ENCODE results near the gene R3HDM2.

DNA sequence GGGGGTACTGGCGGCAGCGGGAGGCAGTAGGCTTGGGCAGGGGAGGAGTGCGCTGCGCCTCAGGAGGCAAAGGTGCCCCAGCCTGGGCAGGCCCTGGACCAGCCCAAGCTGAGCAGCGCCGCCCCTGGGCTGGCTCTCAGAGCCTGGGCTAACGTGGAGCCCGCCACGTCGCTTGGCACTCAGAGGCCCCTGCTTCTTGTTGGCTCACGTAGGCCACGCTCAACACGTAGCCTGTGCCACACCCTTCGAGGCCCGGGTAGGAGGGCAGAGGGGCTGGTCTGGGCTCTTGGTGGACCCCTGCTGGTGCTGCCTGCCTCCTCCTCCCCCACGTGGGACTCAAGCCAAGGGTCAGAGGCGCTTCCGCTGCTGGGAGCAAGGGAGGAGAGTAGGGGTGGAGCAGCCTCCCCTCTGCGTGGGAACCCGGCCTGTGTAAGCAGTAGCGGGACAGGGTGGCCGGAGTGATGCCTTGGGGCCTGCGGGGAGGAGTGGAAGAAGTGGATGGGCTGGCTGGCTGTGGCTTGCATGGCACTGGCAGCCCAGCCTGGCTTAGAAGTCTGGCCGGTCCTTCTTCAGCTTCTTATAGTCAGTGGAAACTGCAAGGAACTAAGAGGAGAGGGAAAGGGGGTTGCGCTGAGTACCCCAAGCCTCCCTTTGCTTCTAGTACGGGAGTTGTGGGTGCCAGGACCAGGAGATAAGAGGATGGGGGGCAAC, 195.7 kb downstream of the R3HDM2 start:
- TF ChIP-seq, protein P1, sequence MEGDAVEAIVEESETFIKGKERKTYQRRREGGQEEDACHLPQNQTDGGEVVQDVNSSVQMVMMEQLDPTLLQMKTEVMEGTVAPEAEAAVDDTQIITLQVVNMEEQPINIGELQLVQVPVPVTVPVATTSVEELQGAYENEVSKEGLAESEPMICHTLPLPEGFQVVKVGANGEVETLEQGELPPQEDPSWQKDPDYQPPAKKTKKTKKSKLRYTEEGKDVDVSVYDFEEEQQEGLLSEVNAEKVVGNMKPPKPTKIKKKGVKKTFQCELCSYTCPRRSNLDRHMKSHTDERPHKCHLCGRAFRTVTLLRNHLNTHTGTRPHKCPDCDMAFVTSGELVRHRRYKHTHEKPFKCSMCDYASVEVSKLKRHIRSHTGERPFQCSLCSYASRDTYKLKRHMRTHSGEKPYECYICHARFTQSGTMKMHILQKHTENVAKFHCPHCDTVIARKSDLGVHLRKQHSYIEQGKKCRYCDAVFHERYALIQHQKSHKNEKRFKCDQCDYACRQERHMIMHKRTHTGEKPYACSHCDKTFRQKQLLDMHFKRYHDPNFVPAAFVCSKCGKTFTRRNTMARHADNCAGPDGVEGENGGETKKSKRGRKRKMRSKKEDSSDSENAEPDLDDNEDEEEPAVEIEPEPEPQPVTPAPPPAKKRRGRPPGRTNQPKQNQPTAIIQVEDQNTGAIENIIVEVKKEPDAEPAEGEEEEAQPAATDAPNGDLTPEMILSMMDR (conservative IDR thresholded peaks at IDR 0.05 in 1 of 2, IDR thresholded peaks at IDR 0.05 in 1 of 2; ENCODE audit: extremely low read depth in 1 of 2, insufficient read depth in 1 of 2, low read depth in 1 of 2, low read length in 2 of 2): no peak
- no peak for TF ChIP-seq EZH2 (IDR thresholded peaks at IDR 0.05; ENCODE audit: borderline replicate concordance, low read length)

All from mammary epithelial cell (primary cell).